PFSK-1 (cell line): ENCODE measurements around the gene S100A6.

Source experiments
- FOXP2 ChIP-seq: optimal IDR thresholded peaks from 2 replicates; pipeline ENCODE3; 2011; ENCODE audit warnings: borderline replicate concordance, control low read depth, inconsistent platforms; ENCODE audit not compliant: insufficient read depth; ENCODE audit errors: extremely low read length, extremely low read depth
- POLR2AphosphoS5 ChIP-seq: IDR thresholded peaks from 2 replicates; pipeline ENCODE4 v1.6.1; 2012; ENCODE audit warnings: low read depth, mild to moderate bottlenecking, control low read depth, low read length, moderate library complexity
- SIN3A ChIP-seq: IDR thresholded peaks from 2 replicates; pipeline ENCODE4 v1.6.1; 2012; ENCODE audit warnings: mild to moderate bottlenecking, low read length, moderate library complexity, borderline replicate concordance; ENCODE audit not compliant: insufficient read depth
- TAF1 ChIP-seq: IDR thresholded peaks from 2 replicates; pipeline ENCODE4 v1.6.1; 2012; ENCODE audit warnings: low read length, control low read depth, borderline replicate concordance; ENCODE audit not compliant: insufficient read depth
- TF ChIP-seq, protein P1 (sequence below), 2 experiments: IDR thresholded peaks; 2 replicates each; pipeline versions ENCODE4 v1.6.1 to v1.8.0; 2011 to 2012; ENCODE audit warnings: low read depth in 2 of 2, low read length in 2 of 2, control low read depth in 1 of 2, inconsistent platforms in 1 of 2, mild to moderate bottlenecking in 1 of 2, moderate library complexity in 1 of 2; ENCODE audit not compliant: insufficient read depth in 1 of 2

Gene S100A6

DNA sequence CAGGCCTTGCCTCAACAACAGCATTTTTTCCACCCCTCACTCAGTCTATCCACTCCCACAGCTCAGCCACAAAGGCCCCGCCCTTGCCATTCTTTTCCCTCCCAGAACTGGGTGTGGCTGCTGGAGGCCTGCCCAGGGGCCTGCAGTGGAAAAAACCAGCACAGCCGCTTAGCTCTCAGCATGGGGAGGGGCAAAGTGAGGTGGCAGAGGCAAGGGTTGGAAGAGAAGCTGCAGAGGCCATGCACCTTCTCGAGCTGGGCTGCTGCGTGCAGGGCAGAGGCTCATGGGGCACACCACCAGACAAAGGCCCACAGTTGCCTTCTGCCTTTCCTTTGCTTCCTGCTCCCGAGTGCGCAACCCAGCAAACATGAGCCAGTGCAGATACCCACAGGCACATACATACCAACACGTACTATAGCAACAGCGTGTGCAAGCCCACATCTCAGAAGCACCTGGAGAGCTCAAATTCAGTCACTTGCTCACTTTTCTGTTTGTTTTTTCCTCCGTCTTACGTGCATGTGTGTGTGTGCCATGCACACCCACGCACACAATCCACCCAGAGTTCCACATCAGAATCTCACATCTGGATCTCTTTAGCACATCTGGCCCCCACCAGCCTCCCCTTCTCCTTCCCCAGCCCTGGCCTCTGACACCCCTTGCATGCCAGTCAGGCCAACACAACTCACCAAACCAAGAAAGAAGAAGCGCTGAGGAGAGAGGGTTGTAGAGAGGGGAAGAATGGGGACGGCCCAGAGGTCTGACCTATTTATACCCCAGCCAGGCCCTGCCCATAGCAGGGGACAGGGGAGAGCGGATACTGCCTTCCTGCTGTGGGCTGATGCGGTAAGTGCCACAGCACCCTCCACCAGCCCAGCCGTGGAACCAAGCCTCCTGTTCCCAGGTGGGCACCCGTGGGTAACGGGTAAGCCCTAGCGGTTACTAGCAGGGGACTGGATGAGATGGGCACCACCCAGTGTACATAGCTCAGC is 9.6 kb upstream of the S100A6 start, which contains the start of gene S100A4:
Gene S100A4, minus strand, starts transcription at position 740 of the 989 bp plus-strand sequence. CDS start 1,012 bp downstream, outside the sequence.
- TF ChIP-seq POLR2AphosphoS5 (no peak), FOXP2 (no peak), SIN3A (no peak), TAF1 (no peak)
- TF ChIP-seq, protein P1, sequence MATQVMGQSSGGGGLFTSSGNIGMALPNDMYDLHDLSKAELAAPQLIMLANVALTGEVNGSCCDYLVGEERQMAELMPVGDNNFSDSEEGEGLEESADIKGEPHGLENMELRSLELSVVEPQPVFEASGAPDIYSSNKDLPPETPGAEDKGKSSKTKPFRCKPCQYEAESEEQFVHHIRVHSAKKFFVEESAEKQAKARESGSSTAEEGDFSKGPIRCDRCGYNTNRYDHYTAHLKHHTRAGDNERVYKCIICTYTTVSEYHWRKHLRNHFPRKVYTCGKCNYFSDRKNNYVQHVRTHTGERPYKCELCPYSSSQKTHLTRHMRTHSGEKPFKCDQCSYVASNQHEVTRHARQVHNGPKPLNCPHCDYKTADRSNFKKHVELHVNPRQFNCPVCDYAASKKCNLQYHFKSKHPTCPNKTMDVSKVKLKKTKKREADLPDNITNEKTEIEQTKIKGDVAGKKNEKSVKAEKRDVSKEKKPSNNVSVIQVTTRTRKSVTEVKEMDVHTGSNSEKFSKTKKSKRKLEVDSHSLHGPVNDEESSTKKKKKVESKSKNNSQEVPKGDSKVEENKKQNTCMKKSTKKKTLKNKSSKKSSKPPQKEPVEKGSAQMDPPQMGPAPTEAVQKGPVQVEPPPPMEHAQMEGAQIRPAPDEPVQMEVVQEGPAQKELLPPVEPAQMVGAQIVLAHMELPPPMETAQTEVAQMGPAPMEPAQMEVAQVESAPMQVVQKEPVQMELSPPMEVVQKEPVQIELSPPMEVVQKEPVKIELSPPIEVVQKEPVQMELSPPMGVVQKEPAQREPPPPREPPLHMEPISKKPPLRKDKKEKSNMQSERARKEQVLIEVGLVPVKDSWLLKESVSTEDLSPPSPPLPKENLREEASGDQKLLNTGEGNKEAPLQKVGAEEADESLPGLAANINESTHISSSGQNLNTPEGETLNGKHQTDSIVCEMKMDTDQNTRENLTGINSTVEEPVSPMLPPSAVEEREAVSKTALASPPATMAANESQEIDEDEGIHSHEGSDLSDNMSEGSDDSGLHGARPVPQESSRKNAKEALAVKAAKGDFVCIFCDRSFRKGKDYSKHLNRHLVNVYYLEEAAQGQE (IDR thresholded peaks at IDR 0.05; ENCODE audit: insufficient read depth in 1 of 2, low read depth in 2 of 2, low read length in 2 of 2), result no peak

DNA sequence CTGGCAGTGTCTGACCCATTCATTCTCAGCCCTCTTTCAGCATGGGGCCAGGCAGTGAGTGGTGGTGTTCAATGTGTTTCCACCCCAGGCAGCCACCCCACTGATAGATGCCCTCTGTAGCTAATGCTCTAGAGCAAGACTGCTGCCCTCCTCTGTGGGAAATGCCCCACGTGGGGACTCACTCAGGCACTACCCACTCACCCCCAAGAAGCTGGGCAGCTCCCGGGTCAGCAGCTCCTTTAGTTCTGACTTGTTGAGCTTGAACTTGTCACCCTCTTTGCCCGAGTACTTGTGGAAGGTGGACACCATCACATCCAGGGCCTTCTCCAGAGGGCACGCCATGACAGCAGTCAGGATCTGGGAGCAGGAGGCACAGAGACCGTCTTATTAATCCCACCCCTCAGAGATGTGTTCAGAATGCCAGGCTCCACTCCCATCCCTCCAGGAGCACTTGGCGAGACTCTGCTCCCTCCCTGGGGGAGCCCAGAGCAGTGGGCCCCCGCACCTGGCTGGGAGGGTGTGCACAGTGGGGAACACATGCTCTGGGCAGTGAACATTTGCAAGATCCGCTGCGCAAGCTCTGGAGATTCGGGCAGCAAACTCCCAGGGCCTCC is 8.8 kb upstream of the S100A6 start:
- TF ChIP-seq TAF1, result no peak
- TF ChIP-seq, protein P1 (IDR thresholded peaks at IDR 0.05; ENCODE audit: insufficient read depth in 1 of 2, low read depth in 2 of 2, low read length in 2 of 2), result no peak
- no peak for TF ChIP-seq SIN3A
- no peak for TF ChIP-seq FOXP2
- TF ChIP-seq POLR2AphosphoS5, result no peak; the same call in 1 of the 2 replicates

DNA sequence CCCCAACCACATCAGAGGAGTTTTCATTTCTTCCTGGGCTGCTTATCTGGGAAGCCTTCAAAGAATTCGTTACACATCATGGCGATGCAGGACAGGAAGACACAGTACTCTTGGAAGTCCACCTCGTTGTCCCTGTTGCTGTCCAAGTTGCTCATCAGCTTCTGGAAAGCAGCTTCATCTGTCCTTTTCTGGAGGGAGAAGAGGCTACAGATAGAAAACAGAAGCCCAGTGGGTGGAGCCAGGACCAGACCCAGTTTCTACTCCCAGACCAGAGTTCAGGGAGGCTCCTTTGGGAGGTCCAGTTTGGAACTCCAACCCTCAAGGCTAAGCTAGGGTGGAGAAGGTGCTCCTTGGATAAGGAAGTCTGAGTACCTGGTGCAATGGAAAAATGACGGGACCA is 7.9 kb upstream of the S100A6 start:
- no peak for TF ChIP-seq TAF1
- no peak for TF ChIP-seq SIN3A
- TF ChIP-seq, protein P1 (IDR thresholded peaks at IDR 0.05; ENCODE audit: insufficient read depth in 1 of 2, low read depth in 2 of 2, low read length in 2 of 2), result no peak
- no peak for TF ChIP-seq FOXP2
- TF ChIP-seq POLR2AphosphoS5, result no peak

DNA sequence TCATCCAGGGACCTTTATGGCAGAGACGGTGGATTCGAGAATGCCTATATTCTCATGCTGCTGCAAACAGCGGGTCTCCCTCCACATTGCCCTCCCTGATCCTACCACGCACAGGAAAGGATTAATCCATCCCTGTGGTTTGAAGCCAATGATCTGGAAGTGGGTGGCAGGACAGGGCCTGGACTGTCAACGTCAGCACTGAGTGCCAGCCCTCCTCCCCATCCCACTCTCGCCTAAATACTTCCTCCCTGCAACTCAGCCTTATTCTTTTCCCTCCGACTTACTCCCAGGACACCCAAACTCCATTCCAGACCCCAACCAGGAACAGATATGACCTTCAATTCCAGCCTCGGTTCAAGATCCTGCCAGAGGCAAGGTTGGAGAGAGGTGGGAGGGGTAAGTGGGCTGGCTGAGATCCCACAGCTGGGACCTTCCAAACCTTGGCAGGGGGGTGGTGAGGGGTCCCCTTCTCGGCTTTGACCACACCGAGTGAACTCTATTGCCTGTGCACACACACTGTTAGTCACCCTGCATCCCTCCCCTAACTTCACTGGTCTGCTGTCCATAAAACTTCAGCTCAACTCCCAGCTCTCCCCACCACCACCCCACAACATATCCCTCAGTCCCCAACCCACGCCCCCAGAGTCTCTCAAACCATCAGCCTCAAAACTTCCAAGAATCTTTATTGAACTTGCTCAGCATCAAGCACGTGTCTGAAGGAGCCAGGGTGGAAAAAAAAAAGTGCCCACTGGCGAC is 7.3 kb upstream of the S100A6 start:
- TF ChIP-seq TAF1 (no peak), FOXP2 (no peak)
- TF ChIP-seq, protein P1 (IDR thresholded peaks at IDR 0.05; ENCODE audit: insufficient read depth in 1 of 2, low read depth in 2 of 2, low read length in 2 of 2), result no peak
